Measurements from ENCODE around the gene GSTT4. TPM values are rescaled to one million over a fixed set of nuclear protein-coding genes. Genes with fewer than 3 reads are reported as not detected.

GSTT4 gene
- total RNA-seq, 1 experiment from 2014 or later: not detected

- H3K14ac ChIP-seq (ENCODE audit: insufficient read depth, low read length): no peak overlapping the region
- H3K9me3 ChIP-seq (ENCODE audit: control insufficient read depth, low read depth, low read length): no peaks in the 10 kb centered on the region
- no peaks in the 10 kb centered on the region; the same call in 1 of the 2 replicates for H3K27me3 ChIP-seq (ENCODE audit: insufficient read depth, low read length)
- no peak overlapping the region for H2BK15ac ChIP-seq (ENCODE audit: low read depth, low read length)
- H3K27ac ChIP-seq (ENCODE audit: insufficient read length, low read depth, low read length): no peak overlapping the region
- H2AK5ac ChIP-seq (ENCODE audit: insufficient read length, low read length): no peak overlapping the region
- no peak overlapping the region for H3T11ph ChIP-seq (ENCODE audit: low read length)
- TF ChIP-seq, protein P1, sequence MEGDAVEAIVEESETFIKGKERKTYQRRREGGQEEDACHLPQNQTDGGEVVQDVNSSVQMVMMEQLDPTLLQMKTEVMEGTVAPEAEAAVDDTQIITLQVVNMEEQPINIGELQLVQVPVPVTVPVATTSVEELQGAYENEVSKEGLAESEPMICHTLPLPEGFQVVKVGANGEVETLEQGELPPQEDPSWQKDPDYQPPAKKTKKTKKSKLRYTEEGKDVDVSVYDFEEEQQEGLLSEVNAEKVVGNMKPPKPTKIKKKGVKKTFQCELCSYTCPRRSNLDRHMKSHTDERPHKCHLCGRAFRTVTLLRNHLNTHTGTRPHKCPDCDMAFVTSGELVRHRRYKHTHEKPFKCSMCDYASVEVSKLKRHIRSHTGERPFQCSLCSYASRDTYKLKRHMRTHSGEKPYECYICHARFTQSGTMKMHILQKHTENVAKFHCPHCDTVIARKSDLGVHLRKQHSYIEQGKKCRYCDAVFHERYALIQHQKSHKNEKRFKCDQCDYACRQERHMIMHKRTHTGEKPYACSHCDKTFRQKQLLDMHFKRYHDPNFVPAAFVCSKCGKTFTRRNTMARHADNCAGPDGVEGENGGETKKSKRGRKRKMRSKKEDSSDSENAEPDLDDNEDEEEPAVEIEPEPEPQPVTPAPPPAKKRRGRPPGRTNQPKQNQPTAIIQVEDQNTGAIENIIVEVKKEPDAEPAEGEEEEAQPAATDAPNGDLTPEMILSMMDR (conservative IDR thresholded peaks at IDR 0.05): no peak
- H3K23ac ChIP-seq (ENCODE audit: insufficient read length, low read depth, low read length): no peak overlapping the region
- H2BK120ac ChIP-seq (ENCODE audit: low read depth, low read length, poor library complexity, severe bottlenecking): no peak overlapping the region
- no peak overlapping the region for H4K8ac ChIP-seq (replicated peaks; ENCODE audit: insufficient read length, low read depth, low read length)
- no peak overlapping the region for H2BK20ac ChIP-seq (ENCODE audit: low read depth, low read length, poor library complexity, severe bottlenecking)
- no peak overlapping the region for H3K27ac Mint-ChIP-seq
- no peak overlapping the region for H3K4me3 Mint-ChIP-seq
- no CpG with 5 or more reads among the region's 5 CpGs for WGBS (ENCODE audit: extremely low coverage, insufficient read length, low lambda C conversion rate)
- H2BK5ac ChIP-seq (ENCODE audit: insufficient read length, low read length): no peak overlapping the region
- H2AFZ ChIP-seq (ENCODE audit: low read length): no peak overlapping the region
- no peak overlapping the region for H4K5ac ChIP-seq (ENCODE audit: insufficient read length, low read depth, low read length)
- no peaks in the 10 kb centered on the region for H3K79me2 ChIP-seq (ENCODE audit: insufficient read depth, low read length)
- H3K36me3 Mint-ChIP-seq (ENCODE audit: insufficient read depth in 1 of 3, low read depth in 3 of 3): no peaks in the 10 kb centered on the region; a peak in 3 of 7 replicates
- H3K56ac ChIP-seq (ENCODE audit: insufficient read length, low read depth, low read length): no peak overlapping the region
- H3K23me2 ChIP-seq (ENCODE audit: insufficient read length, low read depth, low read length, poor library complexity, severe bottlenecking): no peaks in the 10 kb centered on the region
- H4K20me1 ChIP-seq (ENCODE audit: control insufficient read depth, insufficient read depth, insufficient read length): peaks cover 2% of the 10 kb centered on the region
- no peak overlapping the region for H2BK12ac ChIP-seq (ENCODE audit: insufficient read length, low read depth, low read length)
- H3K4me1 ChIP-seq (ENCODE audit: insufficient read depth, low read length): peaks cover 3% of the 10 kb centered on the region; the same call in 1 of the 2 replicates
- no peak for DNase-seq
- H3K9ac ChIP-seq (ENCODE audit: extremely low read depth, insufficient read length, low read length): no peak overlapping the region
- H3K4me2 ChIP-seq (ENCODE audit: insufficient read depth, insufficient read length, low read length): no peak overlapping the region
- H3K27me3 Mint-ChIP-seq (ENCODE audit: low read depth): peaks cover 10% of the 10 kb centered on the region
- no peak overlapping the region for H3K4ac ChIP-seq (ENCODE audit: low read depth, low read length)
- H3K79me1 ChIP-seq (ENCODE audit: insufficient read depth, low read depth, low read length, poor library complexity, severe bottlenecking): no peaks in the 10 kb centered on the region
- H4K91ac ChIP-seq (ENCODE audit: insufficient read length, low read depth, low read length): no peak overlapping the region
- no peak overlapping the region for H3K18ac ChIP-seq (ENCODE audit: insufficient read length, low read depth, low read length)
- H3K4me1 Mint-ChIP-seq: peaks cover 12 to 20% of the 10 kb centered on the region in 2 experiments
- no peaks in the 10 kb centered on the region for H3K9me3 Mint-ChIP-seq
Measured at GRCh38 chr22:24002851-24003250, 2.4 kb downstream of the GSTT4 start.
